HL-60 (cell line): Measurements from ENCODE around the gene S100A3.

Source experiments
- DNase-seq, 2 experiments: peaks; one replicate each; pipeline ENCODE4 v3.0.0-alpha.2; 2010 to 2020; ENCODE audit warnings: low read depth in 1 of 2, low spot score in 1 of 2
- H3K27ac ChIP-seq: fragments of 250-450 bp; sonication (Bioruptor Pico); replicated peaks from 2 replicates; pipeline ENCODE4 v1.5.1; 2020; ENCODE audit warnings: mild to moderate bottlenecking, moderate library complexity
- H3K27me3 ChIP-seq: fragments of 250-450 bp; sonication (Bioruptor Pico); 2 replicates; pipeline ENCODE4 v1.5.1; 2021; ENCODE audit warnings: mild to moderate bottlenecking, moderate library complexity; ENCODE audit not compliant: insufficient read depth, poor library complexity, severe bottlenecking
- H3K4me3 ChIP-seq: replicated peaks from 2 replicates; pipeline ENCODE4 v1.5.1; 2011; ENCODE audit warnings: mild to moderate bottlenecking, control low read depth, low read length; ENCODE audit not compliant: insufficient read depth
- GABPA ChIP-seq: IDR thresholded peaks from 2 replicates; pipeline ENCODE4 v1.6.1; 2012; ENCODE audit warnings: low read depth
- POLR2AphosphoS5 ChIP-seq: IDR thresholded peaks from 2 replicates; pipeline ENCODE4 v1.6.1; 2012; ENCODE audit warnings: low read depth
- SPI1 ChIP-seq: IDR thresholded peaks from 2 replicates; pipeline ENCODE4 v1.6.1; 2012; ENCODE audit warnings: low read depth, mild to moderate bottlenecking, borderline replicate concordance
- TF ChIP-seq, protein P1 (sequence below): IDR thresholded peaks from 2 replicates; pipeline ENCODE4 v1.6.1; 2012; ENCODE audit warnings: low read depth; ENCODE audit not compliant: insufficient replicate concordance
- TF ChIP-seq, protein P2 (sequence below): IDR thresholded peaks from one replicate; pipeline ENCODE4 v1.5.1; 2011; ENCODE audit warnings: low read length, control low read depth, inconsistent platforms; ENCODE audit not compliant: insufficient read depth

S100A3 gene

DNA sequence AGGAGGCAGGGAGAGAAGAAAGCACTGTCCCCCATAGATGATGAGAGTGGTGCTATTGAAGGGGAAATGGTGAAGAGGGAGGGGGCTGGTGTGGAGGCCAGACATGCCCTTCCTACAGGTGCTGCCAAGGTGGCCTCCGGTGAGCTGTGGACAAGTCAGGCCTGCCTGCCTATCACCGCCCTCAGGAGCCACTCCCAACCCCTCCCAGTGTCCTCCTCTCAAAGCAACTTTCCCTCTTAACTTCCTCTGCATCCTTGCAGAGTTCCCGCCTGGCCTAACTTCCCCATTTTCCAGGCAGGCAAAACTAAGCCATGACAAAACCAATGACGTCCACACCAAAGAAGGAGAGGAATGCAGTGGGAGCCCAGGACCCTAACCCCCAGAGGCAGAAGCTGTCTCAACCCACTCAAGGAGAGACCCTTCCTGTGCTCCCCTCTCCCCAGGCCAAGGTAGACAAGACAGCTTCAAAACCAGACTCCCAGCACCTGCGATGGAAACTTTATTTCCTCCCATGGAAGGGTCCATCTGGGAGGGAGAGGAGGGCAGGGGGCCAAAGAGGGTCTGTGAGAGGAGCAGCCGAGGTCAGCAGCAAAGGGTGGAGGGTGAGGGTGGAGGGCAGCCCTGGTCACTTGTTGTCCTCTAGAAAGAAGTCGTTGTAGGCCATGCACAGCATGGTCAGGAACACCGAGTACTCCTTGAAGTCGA, 12.2 kb downstream of the S100A3 start:
- TF ChIP-seq POLR2AphosphoS5 (no peak), SPI1 (0 out of 2 replicates have a peak, but pooled peaks have one; percentile 4)
- Histone ChIP-seq H3K27me3 (no peaks in the 10 kb centered on the region), H3K27ac (peak overlapping the region; percentile 69), H3K4me3 (no peak overlapping the region)
- DNase-seq, result no peak

DNA sequence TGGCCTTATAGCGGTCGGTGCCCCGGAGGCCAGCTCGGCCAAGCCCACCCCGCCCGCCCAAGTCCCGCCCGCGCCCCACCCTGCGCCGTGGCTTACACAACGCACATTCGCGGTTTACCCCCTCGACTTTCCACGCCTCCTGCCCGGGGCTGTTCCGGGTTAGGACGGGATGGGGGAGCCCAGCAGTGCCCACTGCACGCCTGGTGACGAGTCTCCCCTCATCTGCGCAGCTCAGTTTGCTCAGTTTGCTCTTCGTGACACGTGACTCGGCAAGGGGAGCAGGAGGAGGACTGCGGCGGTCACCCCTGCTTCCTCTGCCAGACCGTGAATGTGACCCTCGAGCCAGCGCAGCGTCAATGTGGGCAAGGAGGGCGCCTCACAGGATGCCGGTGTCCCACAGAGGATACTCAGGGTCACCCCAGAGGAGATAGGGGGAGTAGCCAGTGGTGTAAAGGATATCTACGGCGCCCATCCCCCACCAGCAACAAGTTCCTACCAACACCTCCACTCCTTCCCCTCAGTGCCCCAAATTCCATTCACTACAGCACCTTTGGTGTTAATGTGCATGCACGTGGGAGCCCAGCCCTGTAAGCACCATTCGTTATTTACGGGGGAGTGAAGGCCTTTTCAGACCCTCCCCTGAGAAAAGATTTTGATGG, 12.9 kb downstream of the S100A3 start:
- no peaks in the 10 kb centered on the region for H3K27me3 ChIP-seq
- H3K27ac ChIP-seq, result peak overlapping the region; percentile 69
- peak overlapping the region; percentile 38 for H3K4me3 ChIP-seq
- TF ChIP-seq, protein P1, sequence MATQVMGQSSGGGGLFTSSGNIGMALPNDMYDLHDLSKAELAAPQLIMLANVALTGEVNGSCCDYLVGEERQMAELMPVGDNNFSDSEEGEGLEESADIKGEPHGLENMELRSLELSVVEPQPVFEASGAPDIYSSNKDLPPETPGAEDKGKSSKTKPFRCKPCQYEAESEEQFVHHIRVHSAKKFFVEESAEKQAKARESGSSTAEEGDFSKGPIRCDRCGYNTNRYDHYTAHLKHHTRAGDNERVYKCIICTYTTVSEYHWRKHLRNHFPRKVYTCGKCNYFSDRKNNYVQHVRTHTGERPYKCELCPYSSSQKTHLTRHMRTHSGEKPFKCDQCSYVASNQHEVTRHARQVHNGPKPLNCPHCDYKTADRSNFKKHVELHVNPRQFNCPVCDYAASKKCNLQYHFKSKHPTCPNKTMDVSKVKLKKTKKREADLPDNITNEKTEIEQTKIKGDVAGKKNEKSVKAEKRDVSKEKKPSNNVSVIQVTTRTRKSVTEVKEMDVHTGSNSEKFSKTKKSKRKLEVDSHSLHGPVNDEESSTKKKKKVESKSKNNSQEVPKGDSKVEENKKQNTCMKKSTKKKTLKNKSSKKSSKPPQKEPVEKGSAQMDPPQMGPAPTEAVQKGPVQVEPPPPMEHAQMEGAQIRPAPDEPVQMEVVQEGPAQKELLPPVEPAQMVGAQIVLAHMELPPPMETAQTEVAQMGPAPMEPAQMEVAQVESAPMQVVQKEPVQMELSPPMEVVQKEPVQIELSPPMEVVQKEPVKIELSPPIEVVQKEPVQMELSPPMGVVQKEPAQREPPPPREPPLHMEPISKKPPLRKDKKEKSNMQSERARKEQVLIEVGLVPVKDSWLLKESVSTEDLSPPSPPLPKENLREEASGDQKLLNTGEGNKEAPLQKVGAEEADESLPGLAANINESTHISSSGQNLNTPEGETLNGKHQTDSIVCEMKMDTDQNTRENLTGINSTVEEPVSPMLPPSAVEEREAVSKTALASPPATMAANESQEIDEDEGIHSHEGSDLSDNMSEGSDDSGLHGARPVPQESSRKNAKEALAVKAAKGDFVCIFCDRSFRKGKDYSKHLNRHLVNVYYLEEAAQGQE, result no peak
- peak; percentile 34; the same call in 1 of the 2 replicates for TF ChIP-seq POLR2AphosphoS5
- TF ChIP-seq GABPA, result no peak
- TF ChIP-seq, protein P2, sequence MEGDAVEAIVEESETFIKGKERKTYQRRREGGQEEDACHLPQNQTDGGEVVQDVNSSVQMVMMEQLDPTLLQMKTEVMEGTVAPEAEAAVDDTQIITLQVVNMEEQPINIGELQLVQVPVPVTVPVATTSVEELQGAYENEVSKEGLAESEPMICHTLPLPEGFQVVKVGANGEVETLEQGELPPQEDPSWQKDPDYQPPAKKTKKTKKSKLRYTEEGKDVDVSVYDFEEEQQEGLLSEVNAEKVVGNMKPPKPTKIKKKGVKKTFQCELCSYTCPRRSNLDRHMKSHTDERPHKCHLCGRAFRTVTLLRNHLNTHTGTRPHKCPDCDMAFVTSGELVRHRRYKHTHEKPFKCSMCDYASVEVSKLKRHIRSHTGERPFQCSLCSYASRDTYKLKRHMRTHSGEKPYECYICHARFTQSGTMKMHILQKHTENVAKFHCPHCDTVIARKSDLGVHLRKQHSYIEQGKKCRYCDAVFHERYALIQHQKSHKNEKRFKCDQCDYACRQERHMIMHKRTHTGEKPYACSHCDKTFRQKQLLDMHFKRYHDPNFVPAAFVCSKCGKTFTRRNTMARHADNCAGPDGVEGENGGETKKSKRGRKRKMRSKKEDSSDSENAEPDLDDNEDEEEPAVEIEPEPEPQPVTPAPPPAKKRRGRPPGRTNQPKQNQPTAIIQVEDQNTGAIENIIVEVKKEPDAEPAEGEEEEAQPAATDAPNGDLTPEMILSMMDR, result no peak
- peak; percentile 70 to 85 for DNase-seq

DNA sequence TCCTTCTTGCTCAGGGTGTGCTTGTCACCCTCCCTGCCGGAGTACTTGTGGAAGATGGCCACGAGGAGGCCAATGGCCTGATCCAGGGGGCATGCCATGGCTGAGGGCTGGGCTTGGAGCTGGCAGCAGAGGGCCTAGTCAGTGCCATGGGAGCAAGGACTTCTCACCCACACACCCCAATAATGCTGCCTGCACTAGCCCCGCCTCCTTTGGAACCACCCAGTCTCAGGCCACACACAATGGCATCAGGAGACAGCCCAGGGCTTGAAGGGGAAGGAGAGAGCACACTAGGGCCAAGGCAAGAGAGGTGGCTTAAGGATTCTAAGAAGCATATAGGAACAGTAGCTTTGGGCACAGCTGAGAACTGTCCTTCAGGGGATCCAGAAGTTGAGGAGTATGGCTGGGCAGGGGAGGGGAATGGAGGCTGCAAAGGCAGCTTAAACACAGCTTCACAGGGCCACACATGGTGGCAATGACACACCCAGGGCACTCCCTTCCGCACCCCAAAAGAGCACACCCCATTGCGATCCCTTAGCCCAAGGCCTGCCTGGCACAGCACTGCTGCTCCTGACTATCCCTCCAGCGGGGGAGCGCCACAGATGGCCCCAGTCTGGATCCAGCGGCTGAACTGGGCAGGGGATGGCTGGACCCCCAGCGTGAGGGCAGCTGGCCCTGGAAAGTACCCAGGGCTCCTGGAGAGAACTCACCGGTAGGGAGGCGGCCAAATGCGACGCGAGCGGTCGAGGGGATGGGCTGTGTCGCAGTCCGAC, 13.6 kb downstream of the S100A3 start, which contains the start of gene S100A6:
S100A6 (minus strand) TSS at position 750 of the 770 bp plus-strand sequence; CDS start at position 98, 652 bp downstream.
- peak within 1 kb of the TSS; percentile 69 for H3K27ac ChIP-seq
- DNase-seq, result no peak
- no peaks in the 10 kb centered on the region for H3K27me3 ChIP-seq
- TF ChIP-seq, protein P1, result no peak
- TF ChIP-seq GABPA, result no peak
- TF ChIP-seq, protein P2, result no peak
- no peak for TF ChIP-seq SPI1
- no peak for TF ChIP-seq POLR2AphosphoS5
- H3K4me3 ChIP-seq, result peak within 1 kb of the TSS; percentile 38

DNA sequence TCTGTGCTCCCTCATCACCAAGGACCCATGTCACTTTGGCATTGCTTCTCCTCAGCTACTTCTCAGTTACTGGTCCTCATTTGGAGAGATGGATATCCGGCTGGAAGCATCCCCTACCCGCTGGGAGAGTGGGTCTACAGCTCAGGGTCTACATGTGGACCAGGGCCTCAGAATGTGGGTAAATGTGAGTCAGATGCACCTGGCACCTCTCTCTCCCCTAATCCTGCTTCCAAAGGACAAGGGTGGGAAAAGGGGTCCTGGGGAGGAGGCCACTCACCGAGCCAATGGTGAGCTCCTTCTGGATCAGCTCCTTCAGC, 14.2 kb downstream of the S100A3 start:
- no peak overlapping the region for H3K4me3 ChIP-seq

More for the DNA sequence above, 14.2 kb downstream of the S100A3 start:
- no peak for TF ChIP-seq SPI1
- no peak for TF ChIP-seq POLR2AphosphoS5
- TF ChIP-seq, protein P2, result no peak
- TF ChIP-seq, protein P1, result no peak
- TF ChIP-seq GABPA, result no peak
- Histone ChIP-seq H3K27me3 (no peaks in the 10 kb centered on the region), H3K27ac (no peak overlapping the region)
- DNase-seq, result no peak
